Dendritic cell treated with granulocyte-macrophage colony-stimulating factor and Interleukin-4, amounts not matched to agents 40 ng/mL and 50 ng/mL, for 4 days (primary cell): ENCODE results near the gene CEP112.

Source experiments
- H3K27ac Mint-ChIP-seq: one replicate; pipeline ENCODE4 v1.8.0; 2022; ENCODE audit warnings: mild to moderate bottlenecking, mixed read lengths
- H3K27me3 Mint-ChIP-seq: one replicate; pipeline ENCODE4 v1.8.0; 2022; ENCODE audit warnings: mild to moderate bottlenecking, mixed read lengths
- H3K36me3 Mint-ChIP-seq: one replicate; pipeline ENCODE4 v1.8.0; 2022; ENCODE audit warnings: low read depth, mixed read lengths
- H3K4me1 Mint-ChIP-seq: one replicate; pipeline ENCODE4 v1.8.0; 2022; ENCODE audit warnings: low read depth, mixed read lengths
- H3K4me3 Mint-ChIP-seq: one replicate; pipeline ENCODE4 v1.8.0; 2022; ENCODE audit warnings: mild to moderate bottlenecking, moderate library complexity, mixed read lengths
- H3K9me3 Mint-ChIP-seq: one replicate; pipeline ENCODE4 v1.8.0; 2022; ENCODE audit warnings: mixed read lengths
- intact Hi-C: fragments of 100-400 bp; cut with micrococcal nuclease; formaldehyde crosslinking; loops from one replicate; pipeline ENCODE4 v1.15.0; 2022

CEP112 gene

GRCh38 chr17:65677932-65678331 is 514.0 kb downstream of the CEP112 start:
- Mint-ChIP-seq H3K4me1 (no peaks in the 10 kb centered on the region), H3K27ac (no peak overlapping the region), H3K36me3 (no peaks in the 10 kb centered on the region), H3K27me3 (no peaks in the 10 kb centered on the region), H3K4me3 (no peak overlapping the region), H3K9me3 (peaks cover 29% of the 10 kb centered on the region)
- intact Hi-C loops, result no loop called here

DNA sequence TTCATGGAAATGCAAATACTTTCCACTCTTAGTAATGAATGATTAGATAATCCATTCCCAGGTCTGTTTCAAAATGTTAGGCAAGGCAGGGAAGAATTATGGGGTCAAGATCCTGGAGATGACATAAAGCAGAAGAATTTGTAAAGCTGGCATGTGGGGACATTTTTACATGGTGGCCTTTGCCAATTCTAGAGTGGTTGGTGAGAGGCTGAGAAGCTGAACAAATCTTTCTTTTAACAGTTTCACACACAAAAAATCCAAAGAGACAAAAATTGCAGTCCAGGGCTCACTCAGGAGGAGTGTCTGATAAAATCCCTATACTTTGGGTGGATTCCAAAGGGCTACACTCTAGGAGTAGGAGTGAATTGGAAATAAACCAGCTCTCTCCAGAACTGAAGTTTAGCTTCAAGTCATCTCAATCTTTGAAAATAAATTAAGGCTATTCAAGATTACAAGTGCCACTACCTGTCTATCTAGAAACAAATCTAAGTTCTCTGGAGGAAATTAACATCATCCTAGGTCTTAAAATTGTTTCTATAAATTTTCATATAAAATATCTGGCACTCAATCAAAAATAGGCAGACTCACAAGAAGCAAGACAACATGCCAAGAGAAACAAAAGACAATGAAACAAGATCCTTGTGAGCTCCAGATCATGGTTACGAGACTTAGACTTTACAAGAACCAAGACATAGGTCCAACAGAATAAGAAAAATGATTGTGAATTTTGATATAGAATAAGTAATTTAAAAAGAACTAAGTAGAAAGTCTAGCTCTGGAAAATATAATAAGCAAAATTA is 517.5 kb downstream of the CEP112 start:
- Mint-ChIP-seq H3K4me1 (no peaks in the 10 kb centered on the region), H3K27me3 (no peaks in the 10 kb centered on the region), H3K36me3 (no peaks in the 10 kb centered on the region), H3K27ac (no peak overlapping the region), H3K4me3 (no peak overlapping the region), H3K9me3 (no peaks in the 10 kb centered on the region)
- intact Hi-C loops, result no loop called here

GRCh38 chr17:65670667-65671371 is 521.1 kb downstream of the CEP112 start:
- Mint-ChIP-seq H3K9me3 (no peaks in the 10 kb centered on the region), H3K27ac (no peak overlapping the region), H3K36me3 (no peaks in the 10 kb centered on the region), H3K4me1 (no peaks in the 10 kb centered on the region), H3K4me3 (no peak overlapping the region), H3K27me3 (no peaks in the 10 kb centered on the region)
- intact Hi-C loops, result no loop called here

DNA sequence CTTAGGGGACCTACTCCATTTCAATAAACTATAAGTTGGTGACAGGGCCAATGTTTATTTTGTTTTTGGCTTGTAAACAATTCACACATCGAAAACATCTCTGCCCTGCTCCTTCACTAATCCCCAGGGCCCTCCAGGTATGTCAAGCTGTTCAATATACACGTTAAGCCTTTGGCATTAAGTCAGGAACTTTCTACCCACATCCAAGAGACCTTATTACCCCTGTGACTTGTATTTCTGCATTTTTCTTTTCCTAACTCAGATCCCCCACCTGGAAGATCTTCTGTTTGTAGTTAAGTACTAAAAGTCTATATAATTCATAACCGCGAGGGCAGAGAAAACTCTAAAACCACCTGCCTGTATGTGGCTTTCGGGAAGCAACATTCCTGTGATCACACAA is 523.7 kb downstream of the CEP112 start:
- no peak overlapping the region for H3K27ac Mint-ChIP-seq
- no peaks in the 10 kb centered on the region for H3K36me3 Mint-ChIP-seq
- intact Hi-C loops, result no loop called here
- no peaks in the 10 kb centered on the region for H3K9me3 Mint-ChIP-seq
- H3K27me3 Mint-ChIP-seq, result no peaks in the 10 kb centered on the region
- H3K4me1 Mint-ChIP-seq, result no peaks in the 10 kb centered on the region
- no peak overlapping the region for H3K4me3 Mint-ChIP-seq

DNA sequence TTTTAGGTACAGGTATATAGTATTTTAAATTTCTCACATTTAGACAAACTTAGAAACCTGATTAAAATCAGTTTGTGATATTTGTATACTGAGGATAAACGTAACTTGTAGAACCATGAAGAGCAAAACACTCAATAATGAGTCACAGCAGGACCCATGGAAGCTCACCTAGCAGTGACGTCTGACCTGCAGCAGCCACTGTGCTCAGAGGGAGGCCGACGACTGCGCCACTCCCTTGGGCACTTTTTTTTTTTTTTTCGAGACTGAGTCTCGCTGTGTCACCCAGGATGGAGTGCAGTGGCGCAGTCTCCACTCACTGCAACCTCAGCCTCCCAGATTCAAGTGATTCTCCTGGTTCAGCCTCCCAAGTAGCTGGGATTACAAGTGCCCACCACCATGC is 524.3 kb downstream of the CEP112 start:
- Mint-ChIP-seq H3K27ac (no peak overlapping the region), H3K27me3 (no peaks in the 10 kb centered on the region), H3K9me3 (no peaks in the 10 kb centered on the region), H3K4me1 (no peaks in the 10 kb centered on the region), H3K36me3 (no peaks in the 10 kb centered on the region), H3K4me3 (no peak overlapping the region)
- intact Hi-C loops, result no loop called here

- H3K9me3 Mint-ChIP-seq, result no peaks in the 10 kb centered on the region
- H3K4me1 Mint-ChIP-seq, result no peaks in the 10 kb centered on the region
- no peaks in the 10 kb centered on the region for H3K36me3 Mint-ChIP-seq
- no peak overlapping the region for H3K27ac Mint-ChIP-seq
- intact Hi-C loops, result no loop called here
- no peak overlapping the region for H3K4me3 Mint-ChIP-seq
- H3K27me3 Mint-ChIP-seq, result no peaks in the 10 kb centered on the region
Observed at GRCh38 chr17:65666876-65667321, 525.0 kb downstream of the CEP112 start.

- H3K27me3 Mint-ChIP-seq, result no peaks in the 10 kb centered on the region
- H3K9me3 Mint-ChIP-seq, result peaks cover 2% of the 10 kb centered on the region
- no peak overlapping the region for H3K27ac Mint-ChIP-seq
- no peak overlapping the region for H3K4me3 Mint-ChIP-seq
- H3K4me1 Mint-ChIP-seq, result no peaks in the 10 kb centered on the region
- H3K36me3 Mint-ChIP-seq, result no peaks in the 10 kb centered on the region
- intact Hi-C loops, result no loop called here
Observed at GRCh38 chr17:65665966-65666365, 526.0 kb downstream of the CEP112 start.

- no peaks in the 10 kb centered on the region for H3K4me1 Mint-ChIP-seq
- H3K27ac Mint-ChIP-seq, result no peak overlapping the region
- H3K4me3 Mint-ChIP-seq, result no peak overlapping the region
- H3K9me3 Mint-ChIP-seq, result peaks cover 12% of the 10 kb centered on the region
- no peaks in the 10 kb centered on the region for H3K27me3 Mint-ChIP-seq
- intact Hi-C loops, result no loop called here
- no peaks in the 10 kb centered on the region for H3K36me3 Mint-ChIP-seq
Observed at GRCh38 chr17:65664696-65665095, 527.2 kb downstream of the CEP112 start.

DNA sequence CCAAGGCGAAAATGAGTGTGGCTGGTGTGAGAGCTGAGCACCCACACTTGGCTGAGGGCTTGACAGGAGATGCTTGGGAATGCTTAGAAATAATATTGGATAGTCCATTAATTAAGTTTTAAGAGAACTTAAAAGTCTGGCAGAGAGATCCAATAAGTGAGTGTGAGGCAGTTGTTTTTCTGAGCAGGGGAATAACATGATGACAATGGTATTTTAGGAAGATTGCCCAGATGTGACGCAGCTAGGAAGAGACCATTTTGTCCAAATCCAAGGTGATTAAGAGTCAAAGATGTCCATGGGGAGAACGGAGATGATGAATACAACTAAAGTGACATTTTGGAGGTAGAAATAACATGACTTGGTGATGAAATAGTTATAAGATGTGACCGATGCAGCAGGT is 527.7 kb downstream of the CEP112 start:
- no peak overlapping the region for H3K4me3 Mint-ChIP-seq
- H3K27ac Mint-ChIP-seq, result no peak overlapping the region
- H3K9me3 Mint-ChIP-seq, result peaks cover 12% of the 10 kb centered on the region
- no peaks in the 10 kb centered on the region for H3K36me3 Mint-ChIP-seq
- H3K27me3 Mint-ChIP-seq, result no peaks in the 10 kb centered on the region
- no peaks in the 10 kb centered on the region for H3K4me1 Mint-ChIP-seq
- intact Hi-C loops, result no loop called here

DNA sequence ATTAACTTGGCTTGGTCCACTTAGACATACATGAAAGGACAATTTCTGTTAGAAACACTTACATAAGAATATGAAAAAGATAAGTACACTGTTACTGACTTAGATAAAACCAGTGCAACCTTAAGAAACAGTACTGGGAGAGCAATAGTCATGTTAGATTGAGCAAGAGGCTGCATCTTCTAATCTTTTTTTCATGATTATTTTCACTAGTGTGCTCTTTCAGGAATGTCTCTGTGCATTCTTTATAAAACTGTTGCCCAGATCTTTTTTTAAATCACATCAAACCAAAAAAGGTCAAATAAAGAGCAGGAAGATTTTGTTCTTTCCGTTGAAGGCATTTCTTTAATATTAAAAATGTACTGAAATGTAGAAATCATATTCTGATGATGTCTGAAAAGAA is 529.7 kb downstream of the CEP112 start:
- peaks cover 12% of the 10 kb centered on the region for H3K9me3 Mint-ChIP-seq
- no peak overlapping the region for H3K27ac Mint-ChIP-seq
- H3K27me3 Mint-ChIP-seq, result no peaks in the 10 kb centered on the region

GRCh38 chr17:65660947-65661346 is 531.0 kb downstream of the CEP112 start:
- Mint-ChIP-seq H3K27me3 (no peaks in the 10 kb centered on the region), H3K4me1 (no peaks in the 10 kb centered on the region), H3K36me3 (no peaks in the 10 kb centered on the region), H3K9me3 (peaks cover 12% of the 10 kb centered on the region), H3K4me3 (no peak overlapping the region), H3K27ac (no peak overlapping the region)
- intact Hi-C loops, result no loop called here

More for the DNA sequence above, 529.7 kb downstream of the CEP112 start:
- intact Hi-C loops, result no loop called here
- no peaks in the 10 kb centered on the region for H3K36me3 Mint-ChIP-seq
- no peaks in the 10 kb centered on the region for H3K4me1 Mint-ChIP-seq
- H3K4me3 Mint-ChIP-seq, result no peak overlapping the region

DNA sequence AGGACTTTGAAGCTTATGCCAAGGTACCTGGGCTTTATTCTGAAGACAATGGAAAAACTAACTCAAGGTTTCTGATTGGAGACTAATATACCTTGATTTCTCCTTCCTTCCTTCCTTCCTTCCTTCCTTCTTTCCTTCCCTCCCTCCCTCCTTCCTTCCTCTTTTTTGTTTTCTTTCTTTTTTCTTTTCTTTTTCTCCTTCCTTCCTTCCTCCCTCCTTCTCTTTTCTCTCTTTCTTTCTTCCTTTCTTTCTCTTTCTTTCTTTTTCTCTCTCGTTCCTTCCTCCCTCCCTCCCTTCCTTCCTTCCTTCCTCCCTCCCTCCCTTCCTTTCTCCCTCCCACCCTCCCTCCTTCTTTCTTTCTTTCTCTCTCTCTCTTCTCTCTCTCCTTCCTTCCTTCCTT is 531.9 kb downstream of the CEP112 start:
- Mint-ChIP-seq H3K9me3 (peaks cover 12% of the 10 kb centered on the region), H3K36me3 (no peaks in the 10 kb centered on the region)

GRCh38 chr17:65659512-65659911 is 532.4 kb downstream of the CEP112 start:
- H3K4me3 Mint-ChIP-seq, result no peak overlapping the region
- H3K4me1 Mint-ChIP-seq, result no peaks in the 10 kb centered on the region
- H3K27ac Mint-ChIP-seq, result no peak overlapping the region
- peaks cover 12% of the 10 kb centered on the region for H3K9me3 Mint-ChIP-seq
- H3K27me3 Mint-ChIP-seq, result no peaks in the 10 kb centered on the region
- H3K36me3 Mint-ChIP-seq, result no peaks in the 10 kb centered on the region
- intact Hi-C loops, result no loop called here

More for the DNA sequence above, 531.9 kb downstream of the CEP112 start:
- no peak overlapping the region for H3K4me3 Mint-ChIP-seq
- H3K27ac Mint-ChIP-seq, result no peak overlapping the region
- no peaks in the 10 kb centered on the region for H3K4me1 Mint-ChIP-seq
- intact Hi-C loops, result no loop called here
- H3K27me3 Mint-ChIP-seq, result no peaks in the 10 kb centered on the region

DNA sequence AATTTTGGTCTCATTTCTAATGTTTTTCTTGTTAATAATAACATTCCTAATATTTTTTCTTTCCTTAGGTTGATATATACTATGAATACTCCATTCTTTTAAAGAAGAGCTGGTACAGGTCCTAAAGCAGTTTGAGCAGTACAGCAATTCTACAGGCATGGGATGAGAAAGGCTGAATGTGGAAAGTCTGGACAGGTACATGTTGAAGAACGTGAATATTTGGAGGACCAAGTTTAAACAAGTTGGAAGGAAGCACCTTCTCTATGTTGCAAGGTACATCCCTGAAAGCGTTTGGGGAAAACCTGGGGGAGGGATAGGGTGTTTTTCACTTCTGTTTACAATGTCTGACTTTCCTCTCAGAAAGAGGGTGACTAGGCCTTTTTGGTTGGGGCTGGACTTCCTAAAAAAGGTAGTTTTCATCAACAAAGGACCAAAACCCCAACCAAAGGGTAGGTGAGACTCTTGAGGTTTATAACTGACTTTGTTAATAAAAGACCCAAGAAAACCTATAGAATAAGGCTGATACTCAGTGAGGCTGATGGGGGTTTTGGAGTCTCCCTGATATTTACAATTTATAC is 534.6 kb downstream of the CEP112 start:
- Mint-ChIP-seq H3K36me3 (no peaks in the 10 kb centered on the region), H3K9me3 (peaks cover 21% of the 10 kb centered on the region)

More for the DNA sequence above, 534.6 kb downstream of the CEP112 start:
- intact Hi-C loops, result no loop called here
- Mint-ChIP-seq H3K4me3 (no peak overlapping the region), H3K27ac (no peak overlapping the region), H3K27me3 (no peaks in the 10 kb centered on the region), H3K4me1 (no peaks in the 10 kb centered on the region)
